ENCODE measurements around the gene ASB9. TPM values are rescaled to one million over a fixed set of nuclear protein-coding genes. Genes with fewer than 3 reads are reported as not detected.

The ASB9 gene
- total and polyA plus RNA-seq, 2 of the 8 experiments (the other 6 are each of a cell fraction or from before 2014, with no cell fraction given) = 0.54 to 1.2 TPM

DNA sequence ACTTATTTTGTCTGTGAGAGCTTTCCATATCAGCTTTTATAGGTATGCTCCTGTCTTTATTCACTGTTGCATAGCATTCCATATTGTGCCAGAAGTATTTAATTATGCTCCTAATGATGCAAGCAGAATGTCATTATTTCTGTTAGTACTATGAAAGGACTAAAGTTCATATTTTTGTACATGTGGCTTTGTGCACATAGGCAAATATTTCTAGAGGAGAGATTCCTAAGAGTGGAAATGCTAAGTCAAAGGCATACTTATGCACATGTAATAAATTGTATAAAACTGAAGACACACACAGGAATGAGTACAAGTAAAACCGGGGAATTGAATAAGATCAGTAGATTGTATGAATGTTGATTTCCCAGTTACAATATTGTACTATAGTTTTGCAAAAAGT lies 1.9 kb upstream of the ASB9 start:
- no peak overlapping the region for H2BK15ac ChIP-seq (ENCODE audit: low read length)
- no peak overlapping the region for H3K4me2 ChIP-seq (ENCODE audit: insufficient read depth in 1 of 2, low read depth in 2 of 2, low read length in 2 of 2)
- H2AFZ ChIP-seq (ENCODE audit: low read length) = no peak overlapping the region
- TF ChIP-seq SP2 (IDR thresholded peaks at IDR 0.05; ENCODE audit: low read length) (no peak), SP4 (IDR thresholded peaks at IDR 0.05; ENCODE audit: low read length) (no peak), SIX5 (IDR thresholded peaks at IDR 0.05; ENCODE audit: low read depth, low read length) (no peak), SIRT6 (IDR thresholded peaks at IDR 0.05; ENCODE audit: low read length) (no peak), SP1 (IDR thresholded peaks at IDR 0.05; ENCODE audit: low read depth, low read length) (no peak), TAF1 (IDR thresholded peaks at IDR 0.05; ENCODE audit: low read depth, low read length) (no peak), KDM5A (IDR thresholded peaks at IDR 0.05; ENCODE audit: low read length) (no peak), TAF7 (optimal IDR thresholded peaks at IDR 0.05; ENCODE audit: borderline replicate concordance, low read depth, low read length) (no peak)
- TF ChIP-seq, protein P1, sequence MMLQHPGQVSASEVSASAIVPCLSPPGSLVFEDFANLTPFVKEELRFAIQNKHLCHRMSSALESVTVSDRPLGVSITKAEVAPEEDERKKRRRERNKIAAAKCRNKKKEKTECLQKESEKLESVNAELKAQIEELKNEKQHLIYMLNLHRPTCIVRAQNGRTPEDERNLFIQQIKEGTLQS (IDR thresholded peaks at IDR 0.05; ENCODE audit: insufficient read depth, low read depth, low read length) = no peak
- H3K36me3 ChIP-seq (ENCODE audit: control insufficient read depth in 2 of 4, insufficient read depth in 4 of 4, low read length in 3 of 4) = no peaks in the 10 kb centered on the region
- POLR2A ChIA-PET (ENCODE audit: partially characterized antibody) = no interaction called here
- H2BK20ac ChIP-seq (ENCODE audit: low read length) = no peak overlapping the region
- WGBS, 2 experiments (ENCODE audit: extremely low coverage in 1 of 2, insufficient coverage in 1 of 2, insufficient read length in 1 of 2, insufficient replicate concordance in 2 of 2, low coverage in 1 of 2, low lambda C conversion rate in 2 of 2, missing lambda C conversion rate in 1 of 2) = 100% methylated on average over 1 of the region's 1 CpG; no CpG with 5 or more reads in 1 of the 2 experiments
- no peak overlapping the region for H2BK5ac ChIP-seq (ENCODE audit: low read depth, low read length)
- no peak overlapping the region for H3K4ac ChIP-seq (replicated peaks; ENCODE audit: insufficient read length, low read depth, low read length)
- no peak overlapping the region for H3K9ac ChIP-seq (replicated peaks in 1 of 4; ENCODE audit: extremely low read depth in 1 of 4, low read depth in 3 of 4, low read length in 3 of 4)
- no peak overlapping the region for H2BK12ac ChIP-seq (ENCODE audit: low read depth, low read length)
- no peak overlapping the region for H4K91ac ChIP-seq (replicated peaks; ENCODE audit: insufficient read length, low read length)
- H2BK120ac ChIP-seq (replicated peaks; ENCODE audit: low read depth, low read length) = no peak overlapping the region
- no peak for FAIRE-seq
- H4K5ac ChIP-seq (ENCODE audit: insufficient read length, low read depth, low read length) = no peak overlapping the region
- CTCF ChIA-PET (ENCODE audit: partially characterized antibody) = no interaction called here
- H3K79me1 ChIP-seq (ENCODE audit: low read depth, low read length) = no peaks in the 10 kb centered on the region
- DNase-seq (ENCODE audit: low read depth in 1 of 2, low spot score in 2 of 2) = no peak
- no peak overlapping the region for H3K27ac ChIP-seq (ENCODE audit: low read depth, low read length)
- no peak overlapping the region for H3K23ac ChIP-seq (ENCODE audit: insufficient read length)
- H4K20me1 ChIP-seq (replicated peaks in 1 of 2; ENCODE audit: control insufficient read depth in 1 of 2, insufficient read depth in 2 of 2, low read length in 2 of 2) = no peaks in the 10 kb centered on the region
- H3K27me3 ChIP-seq (replicated peaks in 1 of 4; ENCODE audit: control insufficient read depth in 3 of 4, extremely low read depth in 1 of 4, insufficient read depth in 3 of 4, low read length in 3 of 4) = no peaks in the 10 kb centered on the region
- H3K4me3 ChIP-seq (ENCODE audit: extremely low read depth in 1 of 4, insufficient read depth in 2 of 4, low read depth in 3 of 4, low read length in 4 of 4) = no peak overlapping the region
- no peaks in the 10 kb centered on the region for H3K23me2 ChIP-seq (ENCODE audit: low read depth, low read length)
- no peaks in the 10 kb centered on the region for H3K9me3 ChIP-seq (ENCODE audit: insufficient read depth in 2 of 2, low read depth in 1 of 2, low read length in 1 of 2)
- 0 out of 7 replicates have a peak, but pooled peaks cover 0 to 5% (median 0%) of the 10 kb centered on the region in 4 experiments for H3K4me1 ChIP-seq (replicated peaks in 1 of 4; ENCODE audit: control insufficient read depth in 3 of 4, insufficient read depth in 4 of 4, low read length in 3 of 4)
- no peak overlapping the region for H3K18ac ChIP-seq (ENCODE audit: extremely low read depth, low read length)
- H4K8ac ChIP-seq (ENCODE audit: extremely low read depth, insufficient read depth, low read length) = no peak overlapping the region
- H3K56ac ChIP-seq (replicated peaks; ENCODE audit: insufficient read length, low read depth, low read length) = no peak overlapping the region
- H3K14ac ChIP-seq (ENCODE audit: insufficient read length) = no peak overlapping the region
- no peak overlapping the region for H2AK5ac ChIP-seq (ENCODE audit: low read depth, low read length)
- H3K79me2 ChIP-seq (ENCODE audit: control insufficient read depth in 1 of 2, insufficient read depth in 2 of 2, low read length in 2 of 2) = no peaks in the 10 kb centered on the region
